ENCODE results near the gene TRPV4.

- no peak for TF ChIP-seq CTCF (IDR thresholded peaks at IDR 0.05; ENCODE audit: borderline replicate concordance, extremely low read depth, low read length, poor library complexity, severe bottlenecking)
- TF ChIP-seq EZH2 (IDR thresholded peaks at IDR 0.05; ENCODE audit: borderline replicate concordance, low read depth, low read length, severe bottlenecking) = no peak
Observed at GRCh38 chr12:109781668-109782325, 51.4 kb downstream of the TRPV4 start.

Data from DND-41 (cell line).